ENCODE results near the gene NEAT1.

- no peak for TF ChIP-seq EZH2 (IDR thresholded peaks at IDR 0.05; ENCODE audit: low read depth)
- TF ChIP-seq, protein P1, sequence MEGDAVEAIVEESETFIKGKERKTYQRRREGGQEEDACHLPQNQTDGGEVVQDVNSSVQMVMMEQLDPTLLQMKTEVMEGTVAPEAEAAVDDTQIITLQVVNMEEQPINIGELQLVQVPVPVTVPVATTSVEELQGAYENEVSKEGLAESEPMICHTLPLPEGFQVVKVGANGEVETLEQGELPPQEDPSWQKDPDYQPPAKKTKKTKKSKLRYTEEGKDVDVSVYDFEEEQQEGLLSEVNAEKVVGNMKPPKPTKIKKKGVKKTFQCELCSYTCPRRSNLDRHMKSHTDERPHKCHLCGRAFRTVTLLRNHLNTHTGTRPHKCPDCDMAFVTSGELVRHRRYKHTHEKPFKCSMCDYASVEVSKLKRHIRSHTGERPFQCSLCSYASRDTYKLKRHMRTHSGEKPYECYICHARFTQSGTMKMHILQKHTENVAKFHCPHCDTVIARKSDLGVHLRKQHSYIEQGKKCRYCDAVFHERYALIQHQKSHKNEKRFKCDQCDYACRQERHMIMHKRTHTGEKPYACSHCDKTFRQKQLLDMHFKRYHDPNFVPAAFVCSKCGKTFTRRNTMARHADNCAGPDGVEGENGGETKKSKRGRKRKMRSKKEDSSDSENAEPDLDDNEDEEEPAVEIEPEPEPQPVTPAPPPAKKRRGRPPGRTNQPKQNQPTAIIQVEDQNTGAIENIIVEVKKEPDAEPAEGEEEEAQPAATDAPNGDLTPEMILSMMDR (conservative IDR thresholded peaks at IDR 0.05): no peak
Measured at GRCh38 chr11:65386307-65387140, 36.1 kb upstream of the NEAT1 start, which contains the start of gene FRMD8.
